Osteocyte (in vitro differentiated cells): ENCODE results near the gene ARHGAP31. TPM values are rescaled to one million over a fixed set of nuclear protein-coding genes. Genes with fewer than 3 reads are reported as not detected.

Source experiments
- DNase-seq: peaks from one replicate; pipeline ENCODE4 v3.0.0; 2021; ENCODE audit warnings: mixed read lengths; ENCODE audit not compliant: unreplicated experiment; ENCODE audit errors: extremely low spot score
- H3K27ac Mint-ChIP-seq: one replicate; pipeline ENCODE4 v1.8.0; 2021; ENCODE audit warnings: mild to moderate bottlenecking, mixed read lengths; ENCODE audit not compliant: unreplicated experiment
- H3K27me3 Mint-ChIP-seq: one replicate; pipeline ENCODE4 v1.8.0; 2021; ENCODE audit warnings: mixed read lengths; ENCODE audit not compliant: unreplicated experiment
- H3K36me3 Mint-ChIP-seq: one replicate; pipeline ENCODE4 v1.8.0; 2021; ENCODE audit warnings: mixed read lengths; ENCODE audit not compliant: unreplicated experiment
- H3K4me1 Mint-ChIP-seq: one replicate; pipeline ENCODE4 v1.8.0; 2021; ENCODE audit warnings: mixed read lengths; ENCODE audit not compliant: unreplicated experiment
- H3K4me3 Mint-ChIP-seq: one replicate; pipeline ENCODE4 v1.8.0; 2021; ENCODE audit warnings: mild to moderate bottlenecking, moderate library complexity, mixed read lengths; ENCODE audit not compliant: unreplicated experiment
- H3K9me3 Mint-ChIP-seq: one replicate; pipeline ENCODE4 v1.8.0; 2021; ENCODE audit warnings: mixed read lengths; ENCODE audit not compliant: unreplicated experiment
- CTCF ChIP-seq: fragments of 200-600 bp; sonication (generic); IDR thresholded peaks from 2 replicates; pipeline ENCODE4 v1.5.0; 2021; ENCODE audit warnings: antibody characterized with exemption, mild to moderate bottlenecking, moderate library complexity
- total RNA-seq: library from RNA; stranded (reverse); gene quantifications from 2 replicates; pipeline ENCODE4 v1.2.1, GENCODE V29; 2021

The ARHGAP31 gene
- total RNA-seq, 1 donor from 2014 or later: 49.7 TPM

- no peak for TF ChIP-seq CTCF
- Mint-ChIP-seq H3K27ac (no peak overlapping the region), H3K9me3 (no peaks in the 10 kb centered on the region), H3K4me3 (no peak overlapping the region), H3K36me3 (peaks cover 58% of the 10 kb centered on the region), H3K4me1 (peaks cover 2% of the 10 kb centered on the region), H3K27me3 (no peaks in the 10 kb centered on the region)
- DNase-seq: no peak
Observed at GRCh38 chr3:119408243-119408950, 114.2 kb downstream of the ARHGAP31 start.

- Mint-ChIP-seq H3K36me3 (peaks cover 59% of the 10 kb centered on the region), H3K27me3 (no peaks in the 10 kb centered on the region), H3K9me3 (no peaks in the 10 kb centered on the region), H3K27ac (no peak overlapping the region), H3K4me3 (no peak overlapping the region), H3K4me1 (no peaks in the 10 kb centered on the region)
- no peak for TF ChIP-seq CTCF
- DNase-seq: no peak
Observed at GRCh38 chr3:119409844-119410243, 115.7 kb downstream of the ARHGAP31 start.

GRCh38 chr3:119413603-119414280 is 119.6 kb downstream of the ARHGAP31 start:
- TF ChIP-seq CTCF: no peak
- H3K4me3 Mint-ChIP-seq: no peak overlapping the region
- peaks cover 69% of the 10 kb centered on the region for H3K36me3 Mint-ChIP-seq
- no peaks in the 10 kb centered on the region for H3K9me3 Mint-ChIP-seq
- H3K27ac Mint-ChIP-seq: no peak overlapping the region
- H3K4me1 Mint-ChIP-seq: no peaks in the 10 kb centered on the region
- no peak for DNase-seq
- H3K27me3 Mint-ChIP-seq: no peaks in the 10 kb centered on the region

- H3K36me3 Mint-ChIP-seq: peaks cover 38% of the 10 kb centered on the region
- no peak overlapping the region for H3K27ac Mint-ChIP-seq
- H3K4me1 Mint-ChIP-seq: no peaks in the 10 kb centered on the region
- no peaks in the 10 kb centered on the region for H3K9me3 Mint-ChIP-seq
- TF ChIP-seq CTCF: no peak
- no peak overlapping the region for H3K4me3 Mint-ChIP-seq
- no peaks in the 10 kb centered on the region for H3K27me3 Mint-ChIP-seq
- DNase-seq: no peak
Observed at GRCh38 chr3:119416873-119417272, 122.7 kb downstream of the ARHGAP31 start.

- Mint-ChIP-seq H3K36me3 (peaks cover 33% of the 10 kb centered on the region), H3K27ac (no peak overlapping the region), H3K4me3 (no peak overlapping the region), H3K9me3 (peaks cover 3% of the 10 kb centered on the region), H3K27me3 (no peaks in the 10 kb centered on the region), H3K4me1 (no peaks in the 10 kb centered on the region)
- no peak for TF ChIP-seq CTCF
- no peak for DNase-seq
Observed at GRCh38 chr3:119417771-119418512, 123.8 kb downstream of the ARHGAP31 start.
